ENCODE data around the gene SYNGR3. TPM values are rescaled to one million over a fixed set of nuclear protein-coding genes. Genes with fewer than 3 reads are reported as not detected.
"Not testable (repeated sequence)": the region's sequence is repeated elsewhere in the genome, so short reads cannot be mapped to it uniquely, and the experiment has no call there.

Gene SYNGR3
- total RNA-seq, 1 experiment from 2014 or later: 4.0 TPM

GRCh38 chr16:2006317-2006716 lies 16.5 kb downstream of the SYNGR3 start:
- no peak for DNase-seq (ENCODE audit: extremely low read depth, low read depth)

GRCh38 chr16:2007081-2007836 lies 17.5 kb downstream of the SYNGR3 start:
- DNase-seq (ENCODE audit: extremely low read depth, low read depth): no peak

GRCh38 chr16:2008009-2008526 lies 18.3 kb downstream of the SYNGR3 start:
- no peak for DNase-seq (ENCODE audit: extremely low read depth, low read depth)

- no peak for DNase-seq (ENCODE audit: extremely low read depth, low read depth)
Observed at GRCh38 chr16:2008631-2009163, 18.9 kb downstream of the SYNGR3 start.

- no peak for DNase-seq (ENCODE audit: extremely low read depth, low read depth)
Observed at GRCh38 chr16:2009164-2009711, 19.5 kb downstream of the SYNGR3 start.

GRCh38 chr16:2009791-2010510 lies 20.2 kb downstream of the SYNGR3 start, which contains the start of gene ZNF598:
Gene ZNF598 (minus strand): TSS chr16:2009821.
- DNase-seq (ENCODE audit: extremely low read depth, low read depth): peak; percentile 79

GRCh38 chr16:2011726-2012125 lies 22.0 kb downstream of the SYNGR3 start:
- not testable (repeated sequence) for DNase-seq (ENCODE audit: extremely low read depth, low read depth)

GRCh38 chr16:2013527-2013926 lies 23.8 kb downstream of the SYNGR3 start:
- DNase-seq (ENCODE audit: extremely low read depth, low read depth): no peak

- DNase-seq (ENCODE audit: extremely low read depth, low read depth): peak; percentile 96
Observed at GRCh38 chr16:2015117-2015946, 25.6 kb downstream of the SYNGR3 start.

GRCh38 chr16:2015947-2016208 lies 26.1 kb downstream of the SYNGR3 start:
- DNase-seq (ENCODE audit: extremely low read depth, low read depth): no peak

- DNase-seq (ENCODE audit: extremely low read depth, low read depth): no peak
Observed at GRCh38 chr16:2016407-2016922, 26.7 kb downstream of the SYNGR3 start.

- DNase-seq (ENCODE audit: extremely low read depth, low read depth): no peak
Observed at GRCh38 chr16:2019518-2019920, 29.7 kb downstream of the SYNGR3 start, which contains the start of gene NPW. Gene NPW (plus strand): TSS chr16:2019785.

GRCh38 chr16:2019921-2020831 lies 30.4 kb downstream of the SYNGR3 start:
- DNase-seq (ENCODE audit: extremely low read depth, low read depth): no peak

- no peak for DNase-seq (ENCODE audit: extremely low read depth, low read depth)
Observed at GRCh38 chr16:2022723-2023091, 32.9 kb downstream of the SYNGR3 start.

- DNase-seq (ENCODE audit: extremely low read depth, low read depth): peak; percentile 89
Observed at GRCh38 chr16:2023092-2024031, 33.6 kb downstream of the SYNGR3 start.

GRCh38 chr16:2024032-2024420 lies 34.3 kb downstream of the SYNGR3 start:
- DNase-seq (ENCODE audit: extremely low read depth, low read depth): no peak

GRCh38 chr16:2025251-2025650 lies 35.5 kb downstream of the SYNGR3 start:
- no peak for DNase-seq (ENCODE audit: extremely low read depth, low read depth)

- DNase-seq (ENCODE audit: extremely low read depth, low read depth): no peak
Observed at GRCh38 chr16:2025878-2026460, 36.2 kb downstream of the SYNGR3 start.
